ENCODE results near the gene ATG10. TPM values are rescaled to one million over a fixed set of nuclear protein-coding genes. Genes with fewer than 3 reads are reported as not detected.

ATG10 gene
- total and polyA plus RNA-seq, 2 experiments from 2014 or later, result 12.5 to 17.7 TPM

GRCh38 chr5:82221020-82221419, 249.2 kb downstream of the ATG10 start:
- Mint-ChIP-seq H3K36me3 (ENCODE audit: low read depth) (peaks cover 2% of the 10 kb centered on the region), H3K27ac (peak overlapping the region; percentile 55; the same call in 1 of the 2 replicates), H3K4me3 (no peak overlapping the region), H3K27me3 (ENCODE audit: insufficient read depth, low read depth, poor library complexity) (no peaks in the 10 kb centered on the region), H3K9me3 (no peaks in the 10 kb centered on the region), H3K4me1 (peaks cover 27% of the 10 kb centered on the region)
- DNase-seq (ENCODE audit: low spot score), result no peak
- Histone ChIP-seq H3K36me3 (ENCODE audit: insufficient read depth) (no peaks in the 10 kb centered on the region), H3K27ac (ENCODE audit: low read depth) (no peak overlapping the region), H3F3A (replicated peaks; ENCODE audit: low read depth) (no peaks in the 10 kb centered on the region), H4K20me1 (replicated peaks; ENCODE audit: insufficient read depth) (no peaks in the 10 kb centered on the region), H2AFZ (no peak overlapping the region), H3K4me3 (no peak overlapping the region), H3K9me2 (ENCODE audit: insufficient read depth) (no peaks in the 10 kb centered on the region), H3K4me1 (ENCODE audit: insufficient read depth) (peaks cover 19% of the 10 kb centered on the region), H3K79me2 (replicated peaks; ENCODE audit: insufficient read depth) (no peaks in the 10 kb centered on the region), H3K27me3 (ENCODE audit: insufficient read depth) (no peaks in the 10 kb centered on the region), H3K4me2 (no peak overlapping the region)
- ATAC-seq, result no peak
- TF ChIP-seq, protein P1, sequence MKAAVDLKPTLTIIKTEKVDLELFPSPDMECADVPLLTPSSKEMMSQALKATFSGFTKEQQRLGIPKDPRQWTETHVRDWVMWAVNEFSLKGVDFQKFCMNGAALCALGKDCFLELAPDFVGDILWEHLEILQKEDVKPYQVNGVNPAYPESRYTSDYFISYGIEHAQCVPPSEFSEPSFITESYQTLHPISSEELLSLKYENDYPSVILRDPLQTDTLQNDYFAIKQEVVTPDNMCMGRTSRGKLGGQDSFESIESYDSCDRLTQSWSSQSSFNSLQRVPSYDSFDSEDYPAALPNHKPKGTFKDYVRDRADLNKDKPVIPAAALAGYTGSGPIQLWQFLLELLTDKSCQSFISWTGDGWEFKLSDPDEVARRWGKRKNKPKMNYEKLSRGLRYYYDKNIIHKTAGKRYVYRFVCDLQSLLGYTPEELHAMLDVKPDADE (IDR thresholded peaks at IDR 0.05), result no peak
- TF ChIP-seq NANOG (IDR thresholded peaks at IDR 0.05; ENCODE audit: borderline replicate concordance) (no peak), EZH2 (IDR thresholded peaks at IDR 0.05; ENCODE audit: low read depth, unreplicated experiment) (no peak), JUNB (IDR thresholded peaks at IDR 0.05; ENCODE audit: unreplicated experiment) (no peak), POLR2AphosphoS5 (IDR thresholded peaks at IDR 0.05; ENCODE audit: low read depth) (no peak), EZH2phosphoT487 (IDR thresholded peaks at IDR 0.05; ENCODE audit: unreplicated experiment) (no peak), ZNF331 (CRISPR knock-in tag; IDR thresholded peaks at IDR 0.05; ENCODE audit: low read depth) (no peak), STAT1 (IDR thresholded peaks at IDR 0.05; ENCODE audit: unreplicated experiment) (no peak)
- TF ChIP-seq, protein P2, sequence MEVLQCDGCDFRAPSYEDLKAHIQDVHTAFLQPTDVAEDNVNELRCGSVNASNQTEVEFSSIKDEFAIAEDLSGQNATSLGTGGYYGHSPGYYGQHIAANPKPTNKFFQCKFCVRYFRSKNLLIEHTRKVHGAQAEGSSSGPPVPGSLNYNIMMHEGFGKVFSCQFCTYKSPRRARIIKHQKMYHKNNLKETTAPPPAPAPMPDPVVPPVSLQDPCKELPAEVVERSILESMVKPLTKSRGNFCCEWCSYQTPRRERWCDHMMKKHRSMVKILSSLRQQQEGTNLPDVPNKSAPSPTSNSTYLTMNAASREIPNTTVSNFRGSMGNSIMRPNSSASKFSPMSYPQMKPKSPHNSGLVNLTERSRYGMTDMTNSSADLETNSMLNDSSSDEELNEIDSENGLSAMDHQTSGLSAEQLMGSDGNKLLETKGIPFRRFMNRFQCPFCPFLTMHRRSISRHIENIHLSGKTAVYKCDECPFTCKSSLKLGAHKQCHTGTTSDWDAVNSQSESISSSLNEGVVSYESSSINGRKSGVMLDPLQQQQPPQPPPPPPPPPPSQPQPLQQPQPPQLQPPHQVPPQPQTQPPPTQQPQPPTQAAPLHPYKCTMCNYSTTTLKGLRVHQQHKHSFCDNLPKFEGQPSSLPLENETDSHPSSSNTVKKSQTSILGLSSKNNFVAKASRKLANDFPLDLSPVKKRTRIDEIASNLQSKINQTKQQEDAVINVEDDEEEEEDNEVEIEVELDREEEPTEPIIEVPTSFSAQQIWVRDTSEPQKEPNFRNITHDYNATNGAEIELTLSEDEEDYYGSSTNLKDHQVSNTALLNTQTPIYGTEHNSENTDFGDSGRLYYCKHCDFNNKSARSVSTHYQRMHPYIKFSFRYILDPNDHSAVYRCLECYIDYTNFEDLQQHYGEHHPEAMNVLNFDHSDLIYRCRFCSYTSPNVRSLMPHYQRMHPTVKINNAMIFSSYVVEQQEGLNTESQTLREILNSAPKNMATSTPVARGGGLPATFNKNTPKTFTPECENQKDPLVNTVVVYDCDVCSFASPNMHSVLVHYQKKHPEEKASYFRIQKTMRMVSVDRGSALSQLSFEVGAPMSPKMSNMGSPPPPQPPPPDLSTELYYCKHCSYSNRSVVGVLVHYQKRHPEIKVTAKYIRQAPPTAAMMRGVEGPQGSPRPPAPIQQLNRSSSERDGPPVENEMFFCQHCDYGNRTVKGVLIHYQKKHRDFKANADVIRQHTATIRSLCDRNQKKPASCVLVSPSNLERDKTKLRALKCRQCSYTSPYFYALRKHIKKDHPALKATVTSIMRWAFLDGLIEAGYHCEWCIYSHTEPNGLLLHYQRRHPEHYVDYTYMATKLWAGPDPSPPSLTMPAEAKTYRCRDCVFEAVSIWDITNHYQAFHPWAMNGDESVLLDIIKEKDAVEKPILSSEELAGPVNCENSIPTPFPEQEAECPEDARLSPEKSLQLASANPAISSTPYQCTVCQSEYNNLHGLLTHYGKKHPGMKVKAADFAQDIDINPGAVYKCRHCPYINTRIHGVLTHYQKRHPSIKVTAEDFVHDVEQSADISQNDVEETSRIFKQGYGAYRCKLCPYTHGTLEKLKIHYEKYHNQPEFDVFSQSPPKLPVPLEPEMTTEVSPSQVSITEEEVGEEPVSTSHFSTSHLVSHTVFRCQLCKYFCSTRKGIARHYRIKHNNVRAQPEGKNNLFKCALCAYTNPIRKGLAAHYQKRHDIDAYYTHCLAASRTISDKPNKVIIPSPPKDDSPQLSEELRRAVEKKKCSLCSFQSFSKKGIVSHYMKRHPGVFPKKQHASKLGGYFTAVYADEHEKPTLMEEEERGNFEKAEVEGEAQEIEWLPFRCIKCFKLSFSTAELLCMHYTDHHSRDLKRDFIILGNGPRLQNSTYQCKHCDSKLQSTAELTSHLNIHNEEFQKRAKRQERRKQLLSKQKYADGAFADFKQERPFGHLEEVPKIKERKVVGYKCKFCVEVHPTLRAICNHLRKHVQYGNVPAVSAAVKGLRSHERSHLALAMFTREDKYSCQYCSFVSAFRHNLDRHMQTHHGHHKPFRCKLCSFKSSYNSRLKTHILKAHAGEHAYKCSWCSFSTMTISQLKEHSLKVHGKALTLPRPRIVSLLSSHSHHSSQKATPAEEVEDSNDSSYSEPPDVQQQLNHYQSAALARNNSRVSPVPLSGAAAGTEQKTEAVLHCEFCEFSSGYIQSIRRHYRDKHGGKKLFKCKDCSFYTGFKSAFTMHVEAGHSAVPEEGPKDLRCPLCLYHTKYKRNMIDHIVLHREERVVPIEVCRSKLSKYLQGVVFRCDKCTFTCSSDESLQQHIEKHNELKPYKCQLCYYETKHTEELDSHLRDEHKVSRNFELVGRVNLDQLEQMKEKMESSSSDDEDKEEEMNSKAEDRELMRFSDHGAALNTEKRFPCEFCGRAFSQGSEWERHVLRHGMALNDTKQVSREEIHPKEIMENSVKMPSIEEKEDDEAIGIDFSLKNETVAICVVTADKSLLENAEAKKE (CRISPR knock-in tag; IDR thresholded peaks at IDR 0.05), result no peak
- TF ChIP-seq, protein P3, sequence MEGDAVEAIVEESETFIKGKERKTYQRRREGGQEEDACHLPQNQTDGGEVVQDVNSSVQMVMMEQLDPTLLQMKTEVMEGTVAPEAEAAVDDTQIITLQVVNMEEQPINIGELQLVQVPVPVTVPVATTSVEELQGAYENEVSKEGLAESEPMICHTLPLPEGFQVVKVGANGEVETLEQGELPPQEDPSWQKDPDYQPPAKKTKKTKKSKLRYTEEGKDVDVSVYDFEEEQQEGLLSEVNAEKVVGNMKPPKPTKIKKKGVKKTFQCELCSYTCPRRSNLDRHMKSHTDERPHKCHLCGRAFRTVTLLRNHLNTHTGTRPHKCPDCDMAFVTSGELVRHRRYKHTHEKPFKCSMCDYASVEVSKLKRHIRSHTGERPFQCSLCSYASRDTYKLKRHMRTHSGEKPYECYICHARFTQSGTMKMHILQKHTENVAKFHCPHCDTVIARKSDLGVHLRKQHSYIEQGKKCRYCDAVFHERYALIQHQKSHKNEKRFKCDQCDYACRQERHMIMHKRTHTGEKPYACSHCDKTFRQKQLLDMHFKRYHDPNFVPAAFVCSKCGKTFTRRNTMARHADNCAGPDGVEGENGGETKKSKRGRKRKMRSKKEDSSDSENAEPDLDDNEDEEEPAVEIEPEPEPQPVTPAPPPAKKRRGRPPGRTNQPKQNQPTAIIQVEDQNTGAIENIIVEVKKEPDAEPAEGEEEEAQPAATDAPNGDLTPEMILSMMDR (conservative IDR thresholded peaks at IDR 0.05; ENCODE audit: low read depth in 2 of 2), result no peak
- TF ChIP-seq, protein P4, sequence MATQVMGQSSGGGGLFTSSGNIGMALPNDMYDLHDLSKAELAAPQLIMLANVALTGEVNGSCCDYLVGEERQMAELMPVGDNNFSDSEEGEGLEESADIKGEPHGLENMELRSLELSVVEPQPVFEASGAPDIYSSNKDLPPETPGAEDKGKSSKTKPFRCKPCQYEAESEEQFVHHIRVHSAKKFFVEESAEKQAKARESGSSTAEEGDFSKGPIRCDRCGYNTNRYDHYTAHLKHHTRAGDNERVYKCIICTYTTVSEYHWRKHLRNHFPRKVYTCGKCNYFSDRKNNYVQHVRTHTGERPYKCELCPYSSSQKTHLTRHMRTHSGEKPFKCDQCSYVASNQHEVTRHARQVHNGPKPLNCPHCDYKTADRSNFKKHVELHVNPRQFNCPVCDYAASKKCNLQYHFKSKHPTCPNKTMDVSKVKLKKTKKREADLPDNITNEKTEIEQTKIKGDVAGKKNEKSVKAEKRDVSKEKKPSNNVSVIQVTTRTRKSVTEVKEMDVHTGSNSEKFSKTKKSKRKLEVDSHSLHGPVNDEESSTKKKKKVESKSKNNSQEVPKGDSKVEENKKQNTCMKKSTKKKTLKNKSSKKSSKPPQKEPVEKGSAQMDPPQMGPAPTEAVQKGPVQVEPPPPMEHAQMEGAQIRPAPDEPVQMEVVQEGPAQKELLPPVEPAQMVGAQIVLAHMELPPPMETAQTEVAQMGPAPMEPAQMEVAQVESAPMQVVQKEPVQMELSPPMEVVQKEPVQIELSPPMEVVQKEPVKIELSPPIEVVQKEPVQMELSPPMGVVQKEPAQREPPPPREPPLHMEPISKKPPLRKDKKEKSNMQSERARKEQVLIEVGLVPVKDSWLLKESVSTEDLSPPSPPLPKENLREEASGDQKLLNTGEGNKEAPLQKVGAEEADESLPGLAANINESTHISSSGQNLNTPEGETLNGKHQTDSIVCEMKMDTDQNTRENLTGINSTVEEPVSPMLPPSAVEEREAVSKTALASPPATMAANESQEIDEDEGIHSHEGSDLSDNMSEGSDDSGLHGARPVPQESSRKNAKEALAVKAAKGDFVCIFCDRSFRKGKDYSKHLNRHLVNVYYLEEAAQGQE (IDR thresholded peaks at IDR 0.05; ENCODE audit: unreplicated experiment), result no peak
